ENCODE measurements around the gene DHRS3. TPM values are rescaled to one million over a fixed set of nuclear protein-coding genes. Genes with fewer than 3 reads are reported as not detected.

The DHRS3 gene
- total RNA-seq, 2 donors from 2014 or later, result 81.7 to 104 TPM

DNA sequence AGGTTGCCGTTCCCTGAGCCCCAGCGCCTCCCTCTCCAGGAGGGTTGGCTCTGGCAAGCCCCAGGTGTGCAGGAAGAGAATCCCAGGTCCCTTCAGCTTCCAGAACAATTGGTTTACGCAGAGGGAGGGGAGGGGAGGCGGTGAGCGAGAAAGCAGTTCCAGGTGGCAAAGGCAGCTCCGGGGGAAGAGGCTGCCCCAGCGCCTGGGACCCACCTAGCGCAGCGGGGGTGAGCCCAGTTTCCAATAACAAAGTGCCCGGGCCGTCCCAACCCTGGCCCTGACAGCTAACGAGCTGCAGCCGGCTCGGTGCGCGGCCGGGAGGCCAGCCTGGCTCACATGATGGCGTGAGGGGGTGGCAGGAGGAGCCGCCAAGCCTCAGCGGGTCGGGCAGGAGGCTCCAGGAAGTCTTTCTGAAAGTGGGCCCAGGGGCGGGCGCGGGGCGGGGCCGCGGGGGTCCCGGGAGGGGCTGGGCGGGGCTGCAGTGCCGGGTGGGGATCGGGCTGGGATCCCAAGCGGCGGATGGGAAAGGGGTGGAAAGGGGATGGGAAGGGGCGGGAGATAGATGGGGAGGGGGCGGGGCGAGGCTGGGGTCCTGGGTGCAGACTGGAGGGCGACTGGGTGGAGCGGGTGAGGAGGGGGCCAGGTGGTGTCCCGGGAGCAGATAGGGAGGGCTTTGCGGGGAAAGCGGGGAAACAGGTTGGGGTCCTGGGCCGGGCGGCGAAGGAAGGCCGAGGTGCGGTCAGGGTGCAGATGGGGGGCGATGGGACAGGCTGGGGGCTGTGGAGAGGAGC, 22.8 kb downstream of the DHRS3 start:
- Histone ChIP-seq H3K36me3 (replicated peaks in 1 of 2; ENCODE audit: insufficient read depth in 1 of 2, low read depth in 2 of 2) (peaks cover 0 to 4% of the 10 kb centered on the region in 2 donors), H3K27ac (peak overlapping the region; percentile 12 to 80 (median 66)), H3K27me3 (no peaks in the 10 kb centered on the region), H3K9me3 (no peaks in the 10 kb centered on the region), H3K4me3 (no peak overlapping the region), H3K4me1 (peaks cover 68% of the 10 kb centered on the region)
- WGBS, 2 donors, result 43 to 72% methylated on average over 27 to 39 of the region's 47 CpGs
- TF ChIP-seq CTCF (IDR thresholded peaks at IDR 0.05) (no peak), POLR2A (IDR thresholded peaks at IDR 0.05) (peak in 1 of 3 donors; percentile 9)
- DNase-seq (peak; percentile 31 to 54 (median 48)), ATAC-seq (peak; percentile 32)
- intact Hi-C loops (cut with DNase I), result no loop called here

DNA sequence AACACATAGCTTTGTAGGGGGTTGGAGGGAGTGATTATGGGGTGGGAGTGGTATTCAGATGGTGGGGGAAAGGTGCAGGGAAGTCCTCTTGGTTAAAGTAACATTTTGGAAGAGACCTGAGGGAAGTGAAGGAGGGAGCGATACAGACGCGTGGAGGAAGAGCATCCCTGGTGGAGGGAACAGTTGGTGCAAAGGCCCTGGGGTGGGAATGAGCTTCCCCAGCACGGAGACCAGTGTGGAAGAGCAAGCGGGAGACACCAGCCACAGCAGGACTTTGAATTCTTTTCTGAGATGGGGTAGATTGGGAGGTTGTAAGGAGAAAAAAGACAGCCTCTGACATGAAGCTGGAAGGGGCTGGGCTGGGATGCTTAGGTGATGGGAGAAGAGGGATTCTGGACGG, 23.5 kb downstream of the DHRS3 start:
- intact Hi-C loops (cut with DNase I), result no loop called here

DNA sequence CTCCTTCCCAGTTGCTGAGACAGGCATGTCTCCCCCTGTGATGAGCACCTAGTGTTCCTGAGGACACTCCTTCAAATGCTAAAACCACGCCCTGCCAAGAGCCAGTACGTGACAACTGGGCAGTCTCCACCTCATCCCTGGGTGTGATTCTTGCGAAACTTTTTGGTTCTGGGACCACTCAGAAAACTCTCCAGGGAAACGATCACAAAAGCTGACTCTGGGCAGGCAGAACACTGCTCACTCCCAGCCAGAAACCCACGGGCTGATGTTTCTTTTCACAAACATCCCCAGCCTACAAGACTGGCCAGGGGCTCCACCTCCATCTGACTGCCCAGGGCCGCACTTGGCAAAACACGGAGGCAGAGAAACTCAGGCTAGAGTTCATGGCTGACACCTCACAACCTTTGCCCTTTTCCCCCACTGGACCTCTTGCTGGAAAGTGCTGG, 24.4 kb downstream of the DHRS3 start:
- Histone ChIP-seq H3K36me3 (replicated peaks in 1 of 2; ENCODE audit: insufficient read depth in 1 of 2, low read depth in 2 of 2) (peaks cover 0 to 4% of the 10 kb centered on the region in 2 donors), H3K9me3 (no peaks in the 10 kb centered on the region), H3K27me3 (no peaks in the 10 kb centered on the region), H3K4me1 (peaks cover 53% of the 10 kb centered on the region), H3K4me3 (no peak overlapping the region), H3K27ac (peak overlapping the region in 1 of 4 donors; percentile 80)
- DNase-seq (no peak), ATAC-seq (no peak)
- TF ChIP-seq CTCF (IDR thresholded peaks at IDR 0.05), result no peak
- intact Hi-C loops (cut with DNase I), result no loop called here
- 41 to 50% methylated on average over 7 of the region's 7 CpGs for WGBS, 2 donors

More for the DNA sequence above, 23.5 kb downstream of the DHRS3 start:
- Histone ChIP-seq H3K27me3 (no peaks in the 10 kb centered on the region), H3K4me1 (peaks cover 62% of the 10 kb centered on the region), H3K4me3 (no peak overlapping the region), H3K27ac (peak overlapping the region in 3 of 4 donors; percentile 63 to 80 (median 68)), H3K9me3 (no peaks in the 10 kb centered on the region), H3K36me3 (replicated peaks in 1 of 2; ENCODE audit: insufficient read depth in 1 of 2, low read depth in 2 of 2) (peaks cover 0 to 4% of the 10 kb centered on the region in 2 donors)
- TF ChIP-seq POLR2A (IDR thresholded peaks at IDR 0.05) (no peak), CTCF (IDR thresholded peaks at IDR 0.05) (no peak)
- WGBS, 2 donors, result 84 to 94% methylated on average over 6 of the region's 6 CpGs
- DNase-seq, result no peak
- ATAC-seq, result no peak

GRCh38 chr1:12592496-12592895, 25.5 kb downstream of the DHRS3 start:
- Histone ChIP-seq H3K27me3 (no peaks in the 10 kb centered on the region), H3K36me3 (replicated peaks in 1 of 2; ENCODE audit: insufficient read depth in 1 of 2, low read depth in 2 of 2) (peaks cover 0 to 4% of the 10 kb centered on the region in 2 donors), H3K4me3 (no peak overlapping the region), H3K4me1 (peaks cover 42% of the 10 kb centered on the region), H3K9me3 (no peaks in the 10 kb centered on the region), H3K27ac (peak overlapping the region in 1 of 4 donors; percentile 48)
- no peak for TF ChIP-seq CTCF (IDR thresholded peaks at IDR 0.05)
- TF ChIP-seq POLR2A (IDR thresholded peaks at IDR 0.05), result no peak
- DNase-seq, result no peak
- 80 to 84% methylated on average over 7 of the region's 7 CpGs for WGBS, 2 donors
- intact Hi-C loops (cut with DNase I), result no loop called here
- ATAC-seq, result no peak

All from body of pancreas (tissue), 4 donors.